GM12873 (cell line): ENCODE results near the gene SCYGR8.

Experiments
- TF ChIP-seq, protein P1 (sequence below): IDR thresholded peaks from 2 replicates; pipeline ENCODE4 v1.5.1; 2012; ENCODE audit warnings: low read depth, mild to moderate bottlenecking, moderate library complexity, low read length, control low read depth; ENCODE audit not compliant: insufficient read depth; ENCODE audit errors: missing control alignments

Gene SCYGR8

DNA sequence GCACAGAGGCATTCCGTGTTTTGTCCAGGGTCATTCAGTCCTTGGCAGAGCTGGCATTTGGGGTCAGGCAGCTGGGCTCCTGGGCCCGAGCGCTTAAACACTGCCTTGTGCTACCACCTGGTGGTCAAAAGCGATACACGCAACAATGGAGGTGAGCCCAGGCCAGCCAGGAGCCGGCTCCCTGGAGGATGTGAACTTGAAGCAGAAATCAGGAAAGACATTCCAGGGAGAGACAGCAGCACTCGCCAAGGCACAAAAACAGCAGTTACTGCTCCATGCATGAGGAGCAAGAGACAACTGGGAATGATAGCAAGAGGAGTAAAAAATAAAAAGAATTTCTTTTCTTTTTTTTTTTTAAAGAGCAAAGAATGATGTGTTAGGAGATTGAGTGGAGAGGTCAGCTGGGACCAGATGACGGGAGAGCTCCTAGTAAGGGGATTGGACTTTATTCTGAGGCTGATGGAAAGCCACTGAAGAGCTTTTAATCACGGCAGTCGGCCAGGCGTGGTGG lies 20.7 kb downstream of the SCYGR8 start:
- TF ChIP-seq, protein P1, sequence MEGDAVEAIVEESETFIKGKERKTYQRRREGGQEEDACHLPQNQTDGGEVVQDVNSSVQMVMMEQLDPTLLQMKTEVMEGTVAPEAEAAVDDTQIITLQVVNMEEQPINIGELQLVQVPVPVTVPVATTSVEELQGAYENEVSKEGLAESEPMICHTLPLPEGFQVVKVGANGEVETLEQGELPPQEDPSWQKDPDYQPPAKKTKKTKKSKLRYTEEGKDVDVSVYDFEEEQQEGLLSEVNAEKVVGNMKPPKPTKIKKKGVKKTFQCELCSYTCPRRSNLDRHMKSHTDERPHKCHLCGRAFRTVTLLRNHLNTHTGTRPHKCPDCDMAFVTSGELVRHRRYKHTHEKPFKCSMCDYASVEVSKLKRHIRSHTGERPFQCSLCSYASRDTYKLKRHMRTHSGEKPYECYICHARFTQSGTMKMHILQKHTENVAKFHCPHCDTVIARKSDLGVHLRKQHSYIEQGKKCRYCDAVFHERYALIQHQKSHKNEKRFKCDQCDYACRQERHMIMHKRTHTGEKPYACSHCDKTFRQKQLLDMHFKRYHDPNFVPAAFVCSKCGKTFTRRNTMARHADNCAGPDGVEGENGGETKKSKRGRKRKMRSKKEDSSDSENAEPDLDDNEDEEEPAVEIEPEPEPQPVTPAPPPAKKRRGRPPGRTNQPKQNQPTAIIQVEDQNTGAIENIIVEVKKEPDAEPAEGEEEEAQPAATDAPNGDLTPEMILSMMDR, result peak; percentile 82

DNA sequence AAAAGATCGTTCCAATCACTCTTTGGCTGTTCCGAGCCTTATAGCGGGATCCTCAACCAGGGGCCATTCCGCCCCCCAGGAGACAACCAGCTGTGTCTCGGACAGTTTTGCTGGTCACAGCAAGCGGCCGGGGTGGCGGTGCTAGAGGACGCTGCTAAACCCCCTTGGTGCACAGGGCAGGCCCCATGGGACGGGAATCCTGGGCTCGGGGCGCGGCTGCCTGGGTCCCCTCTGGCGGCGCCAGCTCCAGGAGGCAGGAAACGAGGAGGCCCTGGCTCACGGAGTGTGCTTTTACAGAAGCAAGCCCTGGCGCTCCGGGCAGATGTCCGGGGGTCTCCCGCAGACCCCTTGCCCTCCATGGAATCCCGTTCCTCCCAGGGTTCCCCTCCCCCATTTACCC lies 22.1 kb downstream of the SCYGR8 start:
- TF ChIP-seq, protein P1, result no peak

DNA sequence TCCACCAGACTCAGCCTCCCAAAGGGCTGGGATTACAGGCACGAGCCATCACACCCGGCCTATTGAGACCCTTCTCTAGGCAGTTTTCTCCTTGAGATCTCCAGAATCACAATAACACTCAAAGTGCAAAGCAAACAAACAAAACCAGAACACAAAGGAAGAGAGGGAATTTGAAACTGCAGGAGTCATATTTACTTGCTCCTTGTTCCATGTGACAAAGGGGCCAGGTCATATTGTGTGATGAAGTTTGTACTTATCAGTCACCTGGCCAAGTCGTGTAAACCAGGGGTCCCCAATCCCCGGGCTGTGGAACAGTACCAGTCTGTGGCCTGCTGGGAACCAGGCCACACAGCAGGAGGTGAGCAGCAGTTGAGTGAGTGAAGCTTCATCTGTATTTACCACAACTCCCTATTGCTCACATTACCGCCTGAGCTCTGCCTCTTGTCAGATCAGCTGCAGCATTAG lies 26.5 kb downstream of the SCYGR8 start:
- TF ChIP-seq, protein P1, result no peak

DNA sequence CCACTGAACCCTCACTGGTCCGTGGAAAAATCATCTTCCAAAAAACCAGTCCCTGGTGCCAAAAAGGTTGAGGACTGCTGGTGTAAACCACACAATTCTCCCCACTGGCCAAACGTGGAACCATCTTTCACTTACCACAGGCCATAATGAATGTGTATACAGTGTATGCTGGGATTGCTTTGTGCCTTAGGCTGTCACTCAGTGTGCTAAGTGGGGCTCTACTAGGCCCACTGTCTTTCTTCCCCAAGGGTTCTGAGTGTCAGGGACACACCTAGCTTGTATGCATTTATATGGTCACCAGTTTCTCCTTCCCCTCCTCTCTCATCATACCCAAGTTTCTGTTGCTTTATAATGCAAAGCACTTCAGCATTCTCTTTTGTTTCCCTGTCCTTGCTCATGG lies 27.2 kb downstream of the SCYGR8 start:
- TF ChIP-seq, protein P1, result no peak

DNA sequence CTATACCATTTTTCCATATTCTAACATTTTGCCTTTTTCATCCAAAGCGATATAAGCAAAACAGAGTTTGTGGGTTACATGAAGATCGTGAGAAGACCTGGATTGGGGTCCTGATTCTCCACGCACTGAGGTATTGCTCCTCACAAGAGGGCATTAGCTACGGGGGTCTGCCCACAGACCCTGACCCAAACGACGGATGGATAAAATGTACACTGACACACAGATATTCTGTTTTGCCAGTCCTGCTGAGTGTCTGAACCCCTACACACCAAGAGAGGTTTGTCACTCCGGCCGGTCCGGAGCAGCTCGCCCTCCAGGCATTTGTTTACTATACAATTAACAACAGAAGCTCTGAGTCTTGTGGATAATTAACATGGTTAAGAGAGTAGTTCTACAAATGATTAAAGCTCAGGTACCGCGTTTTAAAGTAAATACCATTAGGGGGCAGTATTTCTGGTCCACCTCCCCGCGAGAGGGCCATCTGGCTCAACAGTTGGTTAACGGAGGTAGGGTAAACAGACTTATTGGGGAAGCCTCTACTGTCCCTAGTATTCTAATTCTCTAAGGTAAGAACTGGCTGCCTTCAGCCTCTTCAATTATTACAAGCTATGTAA lies 28.4 kb downstream of the SCYGR8 start:
- TF ChIP-seq, protein P1, result peak; percentile 53

DNA sequence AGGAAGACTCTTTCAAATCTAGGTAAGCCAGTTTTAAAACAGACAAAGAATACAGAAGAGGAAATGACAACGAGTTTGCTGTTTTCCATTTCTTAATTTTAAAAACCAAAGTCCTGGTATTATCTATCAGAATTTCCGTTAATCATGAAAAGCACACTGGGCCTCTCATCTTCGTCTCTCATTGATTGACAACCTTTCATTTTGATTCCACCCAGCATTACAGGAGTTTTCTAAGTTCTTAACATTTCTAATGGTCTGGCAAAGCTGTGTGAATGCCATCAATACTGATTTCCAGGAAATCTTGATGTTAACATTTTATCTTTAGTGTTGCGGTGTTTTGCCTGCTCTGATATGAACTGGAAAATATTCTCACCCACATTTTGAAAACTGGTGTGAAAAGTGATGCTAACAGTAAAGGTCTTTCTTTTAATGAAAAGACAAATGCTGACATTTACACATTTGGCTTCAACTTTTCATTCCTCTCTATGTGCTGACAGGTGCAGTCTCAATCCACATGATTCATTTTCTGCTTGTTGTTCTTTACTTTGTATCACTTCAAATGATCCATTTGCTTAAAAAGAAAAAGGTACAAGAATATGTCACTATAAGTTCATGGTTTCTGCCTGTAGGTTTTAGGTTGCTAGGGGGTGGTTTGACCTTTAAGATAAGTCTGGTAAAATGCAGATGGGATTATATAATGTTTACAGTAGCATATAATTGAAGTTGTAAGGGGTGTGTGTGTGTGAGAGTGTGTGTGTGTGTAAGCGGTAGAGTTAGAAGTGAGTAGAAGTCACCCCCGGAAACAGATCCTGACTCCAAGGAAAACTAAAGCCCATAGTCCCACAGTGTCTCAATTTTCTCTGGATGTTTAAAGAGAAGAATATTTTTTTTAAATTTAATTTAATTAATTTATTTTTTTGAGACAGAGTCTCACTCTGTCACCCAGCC lies 29.5 kb downstream of the SCYGR8 start:
- TF ChIP-seq, protein P1, result no peak

DNA sequence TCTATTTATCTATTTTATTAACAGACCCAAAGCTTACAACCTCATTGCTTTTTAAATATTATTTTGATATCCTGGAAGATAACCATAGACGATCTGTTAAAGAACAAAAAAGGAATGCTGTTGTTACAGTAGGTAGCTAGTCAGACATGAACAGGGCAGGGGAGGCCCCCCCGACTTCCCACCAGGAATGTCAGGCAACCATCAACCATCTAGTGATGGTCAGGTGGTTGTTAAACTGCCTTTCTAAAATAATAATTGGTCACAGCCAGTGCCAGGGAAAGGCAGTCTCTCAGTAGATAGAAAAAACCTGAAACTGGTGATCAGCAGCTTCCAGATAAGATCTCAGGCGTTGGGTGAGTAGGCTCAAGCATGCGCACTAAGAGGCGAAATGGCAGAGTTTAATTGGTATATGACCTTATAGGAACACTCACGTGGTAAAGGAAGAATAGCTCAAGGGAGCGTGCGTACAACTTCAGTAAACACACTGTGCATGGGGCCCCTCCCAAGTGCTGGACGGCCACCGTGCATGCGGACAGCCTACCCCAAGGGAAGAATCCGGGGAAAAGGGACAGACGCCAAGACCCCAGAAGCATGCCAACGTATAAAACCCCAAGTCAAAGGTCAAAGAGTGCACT lies 35.4 kb downstream of the SCYGR8 start:
- TF ChIP-seq, protein P1, result no peak
